MM.1S (cell line): ENCODE results near the gene NDUFA8.

Experiments
- EZH2 ChIP-seq: fragments of 300-600 bp; sonication (generic); optimal IDR thresholded peaks from 2 replicates; pipeline ENCODE3; 2017; ENCODE audit warnings: low read depth, mild to moderate bottlenecking, antibody characterized with exemption, low read length, mixed read lengths
- EZH2phosphoT487 ChIP-seq: fragments of 300-600 bp; sonication (generic); IDR thresholded peaks from 2 replicates; pipeline ENCODE4 v1.6.1; 2018; ENCODE audit warnings: antibody characterized with exemption, low read length
- TF ChIP-seq, protein P1 (sequence below): fragments of 300-600 bp; sonication (generic); IDR thresholded peaks from 2 replicates; pipeline ENCODE4 v1.5.1; 2016; ENCODE audit warnings: antibody characterized with exemption, low read length, mixed read lengths

DNA sequence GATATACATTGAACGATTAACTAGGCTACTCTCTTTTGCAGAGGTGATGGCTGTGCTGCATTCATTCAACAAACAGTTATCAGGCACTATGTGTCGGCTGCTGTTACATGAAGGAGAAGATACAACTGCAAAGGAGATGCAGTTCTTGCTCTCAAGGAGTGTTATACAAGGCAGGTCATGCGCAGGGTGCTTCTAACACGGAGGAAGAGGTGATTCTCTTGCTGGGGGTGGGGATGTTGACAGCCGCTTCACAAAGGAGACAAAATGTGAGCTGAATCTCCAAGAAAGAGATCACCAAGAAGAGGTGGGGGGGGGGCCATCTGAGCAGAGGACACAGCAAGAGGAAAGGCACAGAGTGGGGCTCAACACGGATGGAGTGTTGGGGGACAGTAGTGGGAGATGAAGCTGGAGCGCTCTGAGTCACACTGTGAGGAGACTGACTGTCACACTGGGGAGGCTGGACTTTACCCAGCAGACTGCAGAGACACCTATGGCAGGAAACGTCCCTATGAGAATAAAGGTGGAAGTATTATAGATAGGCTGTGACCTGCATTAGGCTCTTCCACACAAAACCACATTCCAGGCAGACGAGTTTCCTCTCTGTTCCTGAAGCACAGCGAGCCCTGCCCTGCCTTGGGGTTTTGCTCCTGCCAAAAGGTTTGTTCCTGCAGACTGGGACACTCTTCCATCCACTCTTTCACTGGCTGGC lies 20.9 kb downstream of the NDUFA8 start:
- TF ChIP-seq, protein P1, sequence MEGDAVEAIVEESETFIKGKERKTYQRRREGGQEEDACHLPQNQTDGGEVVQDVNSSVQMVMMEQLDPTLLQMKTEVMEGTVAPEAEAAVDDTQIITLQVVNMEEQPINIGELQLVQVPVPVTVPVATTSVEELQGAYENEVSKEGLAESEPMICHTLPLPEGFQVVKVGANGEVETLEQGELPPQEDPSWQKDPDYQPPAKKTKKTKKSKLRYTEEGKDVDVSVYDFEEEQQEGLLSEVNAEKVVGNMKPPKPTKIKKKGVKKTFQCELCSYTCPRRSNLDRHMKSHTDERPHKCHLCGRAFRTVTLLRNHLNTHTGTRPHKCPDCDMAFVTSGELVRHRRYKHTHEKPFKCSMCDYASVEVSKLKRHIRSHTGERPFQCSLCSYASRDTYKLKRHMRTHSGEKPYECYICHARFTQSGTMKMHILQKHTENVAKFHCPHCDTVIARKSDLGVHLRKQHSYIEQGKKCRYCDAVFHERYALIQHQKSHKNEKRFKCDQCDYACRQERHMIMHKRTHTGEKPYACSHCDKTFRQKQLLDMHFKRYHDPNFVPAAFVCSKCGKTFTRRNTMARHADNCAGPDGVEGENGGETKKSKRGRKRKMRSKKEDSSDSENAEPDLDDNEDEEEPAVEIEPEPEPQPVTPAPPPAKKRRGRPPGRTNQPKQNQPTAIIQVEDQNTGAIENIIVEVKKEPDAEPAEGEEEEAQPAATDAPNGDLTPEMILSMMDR = no peak
- TF ChIP-seq EZH2 = no peak
- no peak for TF ChIP-seq EZH2phosphoT487
